Fibroblast of pulmonary artery (primary cell): ENCODE data around the gene IL31RA.

ENCODE experiments used
- DNase-seq: peaks from one replicate; pipeline ENCODE4 v3.0.0-alpha.2; 2010; ENCODE audit warnings: low read depth
- H3K4me3 ChIP-seq: replicated peaks from 2 replicates; pipeline ENCODE4 v1.5.1; 2011; ENCODE audit warnings: low read depth, mild to moderate bottlenecking, control low read depth, low read length, moderate library complexity
- TF ChIP-seq, protein P1 (sequence below): IDR thresholded peaks from 2 replicates; pipeline ENCODE4 v1.5.1; 2011; ENCODE audit warnings: mild to moderate bottlenecking, control low read depth, low read length, inconsistent platforms; ENCODE audit errors: missing control alignments

Gene IL31RA

GRCh38 chr5:55916986-55917385 lies 65.8 kb downstream of the IL31RA start:
- TF ChIP-seq, protein P1, sequence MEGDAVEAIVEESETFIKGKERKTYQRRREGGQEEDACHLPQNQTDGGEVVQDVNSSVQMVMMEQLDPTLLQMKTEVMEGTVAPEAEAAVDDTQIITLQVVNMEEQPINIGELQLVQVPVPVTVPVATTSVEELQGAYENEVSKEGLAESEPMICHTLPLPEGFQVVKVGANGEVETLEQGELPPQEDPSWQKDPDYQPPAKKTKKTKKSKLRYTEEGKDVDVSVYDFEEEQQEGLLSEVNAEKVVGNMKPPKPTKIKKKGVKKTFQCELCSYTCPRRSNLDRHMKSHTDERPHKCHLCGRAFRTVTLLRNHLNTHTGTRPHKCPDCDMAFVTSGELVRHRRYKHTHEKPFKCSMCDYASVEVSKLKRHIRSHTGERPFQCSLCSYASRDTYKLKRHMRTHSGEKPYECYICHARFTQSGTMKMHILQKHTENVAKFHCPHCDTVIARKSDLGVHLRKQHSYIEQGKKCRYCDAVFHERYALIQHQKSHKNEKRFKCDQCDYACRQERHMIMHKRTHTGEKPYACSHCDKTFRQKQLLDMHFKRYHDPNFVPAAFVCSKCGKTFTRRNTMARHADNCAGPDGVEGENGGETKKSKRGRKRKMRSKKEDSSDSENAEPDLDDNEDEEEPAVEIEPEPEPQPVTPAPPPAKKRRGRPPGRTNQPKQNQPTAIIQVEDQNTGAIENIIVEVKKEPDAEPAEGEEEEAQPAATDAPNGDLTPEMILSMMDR = no peak
- DNase-seq = no peak
- H3K4me3 ChIP-seq = no peak overlapping the region

DNA sequence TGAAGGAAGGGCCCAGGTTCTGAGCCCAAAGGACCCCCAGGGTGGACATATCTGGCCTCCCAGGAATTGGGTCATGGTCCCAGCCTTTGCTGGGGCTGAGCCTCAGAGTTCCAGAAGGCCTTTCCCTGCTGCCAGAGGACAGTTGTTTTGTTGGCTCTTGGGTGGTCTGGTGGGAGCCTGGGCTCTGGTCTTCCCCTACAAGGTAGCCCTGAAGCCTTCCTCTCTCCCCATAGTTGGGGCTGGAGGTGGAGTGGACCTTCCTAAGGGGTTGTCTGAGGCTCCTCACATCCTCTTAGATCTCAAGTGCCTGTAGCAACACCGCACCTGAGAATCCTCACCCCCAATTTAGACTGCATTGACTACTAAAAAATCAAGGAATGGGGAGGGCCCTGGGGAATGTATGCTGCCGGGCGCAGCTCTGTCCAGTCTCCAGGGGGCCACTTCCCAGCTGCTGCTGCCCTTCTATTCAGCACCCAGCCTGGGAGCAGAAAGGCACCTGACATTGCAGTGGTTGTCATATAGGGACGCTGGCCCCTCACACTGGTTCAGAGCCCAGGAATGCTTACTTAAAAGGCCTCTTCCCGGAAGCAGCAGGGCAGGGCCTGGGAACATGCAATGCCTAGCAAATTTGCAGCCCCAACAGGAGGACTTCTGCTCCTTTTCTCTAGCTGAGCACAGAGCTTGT lies 66.4 kb downstream of the IL31RA start:
- TF ChIP-seq, protein P1 = no peak
- no peak for DNase-seq
- no peak overlapping the region for H3K4me3 ChIP-seq

DNA sequence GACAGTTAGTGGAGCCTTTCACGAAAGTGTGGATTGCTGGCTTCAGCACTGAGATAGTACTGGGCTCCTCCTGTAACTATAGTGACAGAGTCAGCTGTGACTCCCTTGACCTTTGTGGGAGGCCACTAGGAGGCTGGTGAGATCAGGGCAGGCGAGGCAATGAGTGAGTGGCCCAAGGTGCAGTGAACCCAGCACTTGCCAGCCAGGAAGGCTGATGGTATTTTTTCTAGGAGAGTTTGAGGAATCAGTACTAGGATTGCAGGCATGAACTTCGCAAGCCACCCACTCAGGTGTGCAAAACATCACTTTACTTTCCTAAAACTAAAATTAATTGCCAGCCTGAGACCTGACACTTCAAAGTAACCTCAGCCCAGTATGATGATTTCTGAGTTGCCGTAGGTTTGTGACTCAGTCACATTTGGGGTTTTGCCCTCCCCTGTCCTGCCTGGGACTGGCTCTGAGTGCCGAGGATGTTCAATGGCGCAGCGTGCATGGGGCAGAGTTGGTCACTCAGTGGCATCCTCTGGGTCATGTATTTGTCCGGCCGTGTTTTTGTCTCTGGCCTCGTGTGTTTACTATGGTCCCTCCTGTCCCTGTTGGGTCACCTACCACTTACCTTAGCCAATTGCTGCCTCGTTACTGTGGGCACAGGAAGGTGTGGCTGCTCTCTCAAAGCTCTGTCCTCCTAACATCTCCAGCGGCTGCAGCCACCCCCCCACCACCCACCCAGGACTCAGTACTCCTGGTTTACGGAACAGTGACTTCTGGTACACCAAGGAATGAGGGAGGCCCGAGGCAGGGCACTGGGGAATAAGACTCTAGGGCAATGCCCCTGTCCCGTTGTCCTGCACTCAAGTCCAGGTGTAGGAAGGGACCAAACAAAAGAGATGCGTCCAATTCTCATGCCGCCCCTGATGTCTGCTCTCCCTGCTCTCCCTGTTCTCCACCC lies 67.2 kb downstream of the IL31RA start:
- TF ChIP-seq, protein P1 = no peak
- no peak for DNase-seq
- no peak overlapping the region for H3K4me3 ChIP-seq

DNA sequence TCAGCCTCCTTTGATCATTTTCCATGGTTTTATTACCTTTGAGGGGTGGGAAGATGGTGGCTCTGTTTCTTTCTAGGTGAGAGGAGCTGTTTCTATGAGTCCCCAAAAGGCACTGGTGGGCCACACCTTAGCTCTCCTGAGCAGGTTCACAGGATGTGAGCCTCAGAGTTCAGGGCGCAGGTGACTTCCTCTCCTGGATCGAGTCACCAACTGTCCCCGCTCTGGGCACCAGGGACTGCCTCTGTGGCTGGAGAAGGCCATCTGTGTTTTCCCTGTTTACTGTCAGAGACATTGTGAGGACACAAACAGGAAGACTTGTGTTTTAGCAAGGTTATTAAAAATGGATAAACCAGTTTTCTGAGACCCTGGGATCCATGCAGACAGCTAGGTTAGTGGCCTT lies 68.5 kb downstream of the IL31RA start:
- H3K4me3 ChIP-seq = no peak overlapping the region
- TF ChIP-seq, protein P1 = no peak
- no peak for DNase-seq

DNA sequence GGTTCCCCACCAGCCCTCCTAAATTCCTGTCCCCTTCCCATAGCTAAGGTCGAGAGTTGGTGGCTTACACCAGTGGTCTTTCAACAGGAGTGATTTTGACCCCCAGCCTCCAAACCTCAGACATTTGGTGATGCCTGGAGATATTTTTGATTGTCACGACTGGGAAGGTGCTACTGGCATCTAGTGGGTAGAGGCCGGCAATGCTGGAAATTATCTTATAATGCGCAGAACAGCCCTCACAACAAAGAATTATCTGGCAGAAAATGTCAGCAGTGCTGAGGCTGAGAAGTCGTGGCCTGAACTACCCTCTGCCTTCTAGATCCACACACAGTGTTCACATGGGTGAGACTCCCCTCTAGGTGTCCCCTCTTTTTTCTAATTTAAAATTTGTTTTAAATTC lies 69.6 kb downstream of the IL31RA start:
- TF ChIP-seq, protein P1 = peak; percentile 46
- no peak overlapping the region for H3K4me3 ChIP-seq
- DNase-seq = peak; percentile 35

DNA sequence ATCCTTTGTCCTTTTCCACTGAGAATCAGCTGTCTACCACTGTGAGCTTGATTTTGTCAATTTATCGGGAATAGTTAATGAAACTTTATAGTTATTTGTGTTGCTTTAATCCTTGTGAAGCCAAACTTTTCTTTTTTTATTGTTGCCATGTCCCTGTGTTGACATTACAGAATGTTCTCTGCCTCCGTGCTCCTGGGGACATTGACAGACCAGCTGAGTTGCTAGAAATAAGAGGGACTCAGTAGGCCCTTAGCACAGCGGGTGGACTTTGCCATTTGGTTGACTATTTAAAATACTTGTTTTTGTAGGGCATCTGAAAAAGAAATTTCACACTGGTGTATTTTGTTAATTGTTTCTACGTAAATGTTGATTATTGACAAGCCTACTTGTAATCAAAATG lies 70.5 kb downstream of the IL31RA start:
- TF ChIP-seq, protein P1 = no peak
- no peak overlapping the region for H3K4me3 ChIP-seq
- no peak for DNase-seq
